Endothelial cell (in vitro differentiated cells): ENCODE results near the gene CDK3. TPM values are rescaled to one million over a fixed set of nuclear protein-coding genes. Genes with fewer than 3 reads are reported as not detected.

Source experiments
- DNase-seq: peaks from one replicate; pipeline ENCODE4 v3.0.0; 2021; ENCODE audit warnings: low spot score
- H3K27ac Mint-ChIP-seq: one replicate; pipeline ENCODE4 v1.8.0; 2021; ENCODE audit warnings: mixed read lengths, inconsistent platforms; ENCODE audit not compliant: unreplicated experiment
- H3K27me3 Mint-ChIP-seq: one replicate; pipeline ENCODE4 v1.8.0; 2021; ENCODE audit warnings: mild to moderate bottlenecking, moderate library complexity, mixed read lengths, inconsistent platforms; ENCODE audit not compliant: unreplicated experiment
- H3K36me3 Mint-ChIP-seq: one replicate; pipeline ENCODE4 v1.8.0; 2021; ENCODE audit warnings: mild to moderate bottlenecking, low read depth, mixed read lengths, inconsistent platforms; ENCODE audit not compliant: unreplicated experiment
- H3K4me1 Mint-ChIP-seq: one replicate; pipeline ENCODE4 v1.8.0; 2021; ENCODE audit warnings: mild to moderate bottlenecking, mixed read lengths, inconsistent platforms; ENCODE audit not compliant: unreplicated experiment
- H3K4me3 Mint-ChIP-seq: one replicate; pipeline ENCODE4 v1.8.0; 2021; ENCODE audit warnings: mild to moderate bottlenecking, mixed read lengths, inconsistent platforms; ENCODE audit not compliant: unreplicated experiment
- H3K9me3 Mint-ChIP-seq: one replicate; pipeline ENCODE4 v1.8.0; 2021; ENCODE audit warnings: mixed read lengths, inconsistent platforms; ENCODE audit not compliant: unreplicated experiment
- long read RNA-seq: library from polyadenylated mRNA; unstranded; transcript quantifications from one replicate; pipeline ENCODE4 v2.0.0, GENCODE V29; 2020; ENCODE audit not compliant: unreplicated experiment
- total RNA-seq: library from RNA; stranded (reverse); fragmentation: NEBNext Ultra II Directional; extraction: Animal tissue kit (Norgen Biotek cat#: 25700); gene quantifications from one replicate; pipeline ENCODE4 v1.2.1, GENCODE V29; 2021; ENCODE audit not compliant: unreplicated experiment
- TF ChIP-seq, protein P1 (sequence below): fragments of 200-600 bp; sonication (generic); IDR thresholded peaks from one replicate; pipeline ENCODE4 v1.5.0; 2021; ENCODE audit warnings: antibody characterized with exemption; ENCODE audit not compliant: unreplicated experiment

The CDK3 gene
- 8.4 TPM for total RNA-seq
- long read RNA-seq, result 0 reads

DNA sequence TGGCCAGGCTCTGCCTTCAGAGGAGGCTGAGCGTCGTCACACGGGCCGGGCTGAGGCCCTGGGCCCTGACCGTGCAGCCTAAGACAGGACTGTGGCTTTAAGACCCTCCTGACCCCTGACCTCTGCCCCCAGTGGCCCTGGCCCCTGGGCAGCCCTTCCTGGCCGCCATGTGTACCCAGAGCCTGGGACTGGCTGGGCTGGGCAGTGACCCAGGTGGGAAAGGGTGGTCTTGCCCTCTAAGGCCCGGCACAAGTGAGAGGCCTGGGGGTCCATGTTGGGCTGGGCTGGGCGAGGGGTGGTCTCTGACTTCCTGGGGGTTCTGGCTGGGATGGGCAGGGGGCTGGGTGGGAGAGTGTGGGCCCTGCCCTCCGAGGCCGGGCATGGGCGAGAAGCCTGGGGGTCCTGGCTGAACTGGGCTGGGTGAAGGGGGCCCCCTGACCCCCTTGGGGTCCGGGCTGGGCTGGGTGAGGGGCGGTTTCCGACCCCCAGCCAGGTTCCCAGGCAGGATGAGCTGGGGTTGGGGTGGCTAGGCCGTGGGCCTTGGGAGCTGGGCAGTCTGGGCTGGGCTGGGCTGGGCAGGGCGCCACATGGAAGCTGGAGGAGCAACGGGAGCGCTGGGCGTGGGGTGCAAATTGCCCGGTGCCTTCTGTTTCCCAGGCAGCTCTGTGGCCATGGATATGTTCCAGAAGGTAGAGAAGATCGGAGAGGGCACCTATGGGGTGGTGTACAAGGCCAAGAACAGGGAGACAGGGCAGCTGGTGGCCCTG lies at the start of gene CDK3:
TSS of gene CDK3 (plus strand) at position 101 of the 767 bp plus-strand sequence. CDS start at position 672, 571 bp downstream.
- H3K27me3 Mint-ChIP-seq, result peaks cover 3% of the 10 kb centered on the region
- TF ChIP-seq, protein P1, sequence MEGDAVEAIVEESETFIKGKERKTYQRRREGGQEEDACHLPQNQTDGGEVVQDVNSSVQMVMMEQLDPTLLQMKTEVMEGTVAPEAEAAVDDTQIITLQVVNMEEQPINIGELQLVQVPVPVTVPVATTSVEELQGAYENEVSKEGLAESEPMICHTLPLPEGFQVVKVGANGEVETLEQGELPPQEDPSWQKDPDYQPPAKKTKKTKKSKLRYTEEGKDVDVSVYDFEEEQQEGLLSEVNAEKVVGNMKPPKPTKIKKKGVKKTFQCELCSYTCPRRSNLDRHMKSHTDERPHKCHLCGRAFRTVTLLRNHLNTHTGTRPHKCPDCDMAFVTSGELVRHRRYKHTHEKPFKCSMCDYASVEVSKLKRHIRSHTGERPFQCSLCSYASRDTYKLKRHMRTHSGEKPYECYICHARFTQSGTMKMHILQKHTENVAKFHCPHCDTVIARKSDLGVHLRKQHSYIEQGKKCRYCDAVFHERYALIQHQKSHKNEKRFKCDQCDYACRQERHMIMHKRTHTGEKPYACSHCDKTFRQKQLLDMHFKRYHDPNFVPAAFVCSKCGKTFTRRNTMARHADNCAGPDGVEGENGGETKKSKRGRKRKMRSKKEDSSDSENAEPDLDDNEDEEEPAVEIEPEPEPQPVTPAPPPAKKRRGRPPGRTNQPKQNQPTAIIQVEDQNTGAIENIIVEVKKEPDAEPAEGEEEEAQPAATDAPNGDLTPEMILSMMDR, result peak; percentile 64
- peaks cover 12% of the 10 kb centered on the region for H3K4me1 Mint-ChIP-seq
- H3K27ac Mint-ChIP-seq, result no peak within 1 kb of the TSS
- no peak within 1 kb of the TSS for H3K4me3 Mint-ChIP-seq
- peaks cover 21% of the 10 kb centered on the region for H3K36me3 Mint-ChIP-seq
- no peak for DNase-seq
- peaks cover 4% of the 10 kb centered on the region for H3K9me3 Mint-ChIP-seq

DNA sequence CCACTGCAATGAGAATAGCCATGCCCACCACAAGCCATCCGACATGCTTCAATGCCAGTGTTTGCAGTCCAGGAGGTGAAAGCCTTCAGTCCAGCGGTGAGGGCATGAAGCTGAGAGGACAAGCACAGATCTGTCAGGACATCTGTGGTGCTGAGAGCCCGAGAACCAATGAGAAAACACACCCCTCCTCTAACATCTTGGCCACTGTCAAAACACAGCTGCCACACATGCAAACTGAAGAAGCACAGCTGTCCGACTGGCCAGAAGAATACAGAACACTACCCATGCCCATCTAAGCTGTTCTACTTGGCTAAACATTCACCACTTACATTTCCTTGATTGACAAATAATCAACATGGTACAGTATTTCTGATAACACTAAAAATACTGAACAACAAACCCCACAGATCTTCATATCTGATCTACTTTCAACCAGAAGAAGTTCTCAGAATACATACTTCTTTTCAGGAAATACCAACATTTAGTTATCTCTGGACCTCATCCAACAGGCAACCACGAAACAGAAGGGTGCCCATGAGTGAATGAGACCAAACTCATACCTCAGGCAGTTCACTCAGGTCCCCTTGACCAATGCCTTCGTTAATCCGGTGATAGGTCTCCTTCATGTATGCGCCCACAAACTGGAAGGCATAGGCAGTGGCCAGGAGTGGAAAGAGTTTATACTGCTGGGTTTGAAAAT lies 49.6 kb upstream of the CDK3 start:
- DNase-seq, result no peak
- H3K4me3 Mint-ChIP-seq, result peak overlapping the region; percentile 43
- no peaks in the 10 kb centered on the region for H3K4me1 Mint-ChIP-seq
- H3K36me3 Mint-ChIP-seq, result peaks cover 25% of the 10 kb centered on the region
- H3K27me3 Mint-ChIP-seq, result no peaks in the 10 kb centered on the region
- TF ChIP-seq, protein P1, result no peak
- no peak overlapping the region for H3K27ac Mint-ChIP-seq
- no peaks in the 10 kb centered on the region for H3K9me3 Mint-ChIP-seq

DNA sequence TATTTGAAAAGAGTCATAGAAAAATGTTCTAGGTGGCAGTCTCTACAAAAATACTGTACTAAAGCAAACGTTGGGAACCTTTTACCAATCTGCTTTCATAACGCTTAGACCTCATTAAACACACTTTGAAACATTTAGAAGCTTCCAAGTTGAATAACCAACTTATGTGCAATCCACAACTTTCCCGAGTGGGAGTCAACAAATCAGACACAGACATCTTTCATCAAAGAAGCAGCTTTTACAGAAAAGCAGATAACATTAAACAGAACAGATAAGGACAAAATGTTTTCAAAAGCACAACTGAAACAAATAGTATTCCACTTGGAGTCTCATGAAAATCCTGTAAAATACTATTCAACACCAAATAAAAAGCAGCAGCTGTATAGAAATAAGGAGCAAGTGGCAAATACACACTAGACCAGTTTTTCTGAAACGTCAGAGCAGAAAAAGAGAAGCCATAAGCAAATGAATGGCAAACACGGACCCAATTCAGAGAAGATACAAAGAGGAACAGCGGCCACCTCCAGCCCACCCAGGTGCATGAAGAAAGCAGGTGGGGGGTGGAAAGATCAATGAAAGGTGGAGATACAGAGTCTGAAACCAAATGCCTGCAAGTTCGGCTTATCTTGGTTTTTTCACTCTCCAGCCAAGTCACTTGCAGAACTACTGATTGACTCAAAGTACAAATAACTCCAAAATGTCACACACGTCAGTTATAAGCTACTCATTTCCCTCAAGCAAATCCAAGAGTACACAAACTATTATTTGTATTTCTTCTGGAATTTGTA lies 41.4 kb upstream of the CDK3 start:
- no peak overlapping the region for H3K27ac Mint-ChIP-seq
- DNase-seq, result no peak
- peaks cover 9% of the 10 kb centered on the region for H3K36me3 Mint-ChIP-seq
- TF ChIP-seq, protein P1, result no peak
- H3K4me1 Mint-ChIP-seq, result no peaks in the 10 kb centered on the region
- no peak overlapping the region for H3K4me3 Mint-ChIP-seq
- H3K9me3 Mint-ChIP-seq, result no peaks in the 10 kb centered on the region
- H3K27me3 Mint-ChIP-seq, result peaks cover 4% of the 10 kb centered on the region

DNA sequence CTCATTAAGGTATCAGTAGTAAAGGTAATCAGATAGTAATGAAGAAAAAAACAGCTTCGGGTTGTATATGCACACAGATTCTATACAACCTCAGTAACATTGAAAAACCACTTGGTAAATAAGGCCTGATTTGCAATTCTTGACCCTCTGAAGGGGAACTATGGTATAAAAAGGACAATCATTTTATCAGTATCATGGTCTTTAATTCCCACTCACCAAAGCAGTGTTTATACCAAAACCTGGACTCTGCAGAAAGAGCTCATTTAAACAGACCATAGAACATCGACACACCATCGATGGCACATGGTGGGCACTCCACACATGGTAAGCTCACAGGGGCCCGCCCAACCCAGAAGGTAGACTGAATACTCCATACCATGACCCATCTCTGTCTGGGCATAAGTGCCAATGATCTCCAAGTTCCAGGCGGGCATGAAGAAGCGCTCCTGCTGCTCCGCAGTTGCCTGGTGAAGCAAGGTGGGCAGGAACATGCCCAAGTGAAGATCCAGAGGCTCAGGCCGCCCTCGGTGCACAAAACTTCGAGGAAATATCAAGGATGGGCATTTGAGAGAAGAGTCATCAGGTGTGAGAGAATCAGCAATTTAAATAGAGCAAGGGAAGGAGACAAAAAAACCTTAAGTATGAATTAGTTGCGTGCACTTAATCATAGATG lies 40.7 kb upstream of the CDK3 start:
- Mint-ChIP-seq H3K4me3 (no peak overlapping the region), H3K36me3 (peaks cover 9% of the 10 kb centered on the region), H3K27ac (no peak overlapping the region)

More for the DNA sequence above, 40.7 kb upstream of the CDK3 start:
- H3K9me3 Mint-ChIP-seq, result no peaks in the 10 kb centered on the region
- H3K27me3 Mint-ChIP-seq, result peaks cover 4% of the 10 kb centered on the region
- TF ChIP-seq, protein P1, result no peak
- no peaks in the 10 kb centered on the region for H3K4me1 Mint-ChIP-seq
- DNase-seq, result no peak
